Erythroblast (primary cell): ENCODE results near the gene PYGO2.

Source experiments
- GATA1 ChIP-seq: IDR thresholded peaks from 2 replicates; pipeline ENCODE4 v1.6.1; 2011; ENCODE audit warnings: low read depth, mild to moderate bottlenecking, control low read depth, low read length, moderate library complexity
- POLR2A ChIP-seq: IDR thresholded peaks from 2 replicates; pipeline ENCODE4 v1.6.1; 2011; ENCODE audit warnings: mild to moderate bottlenecking, low read length

- TF ChIP-seq POLR2A (no peak), GATA1 (no peak)
Observed at GRCh38 chr1:154978360-154978759, 16.8 kb upstream of the PYGO2 start.
